GM19468 (cell line): Measurements from ENCODE around the gene PRRT4.

ENCODE experiments used
- ATAC-seq: cut with Tn5 transposase; IDR thresholded peaks from one replicate; pipeline ENCODE4 v1.9.1; 2021; ENCODE audit warnings: mild to moderate bottlenecking, moderate library complexity, moderate number of reproducible peaks; ENCODE audit not compliant: unreplicated experiment; ENCODE audit errors: extremely low read depth

The PRRT4 gene

GRCh38 chr7:128303643-128304042 lies 57.8 kb downstream of the PRRT4 start:
- no peak for ATAC-seq

GRCh38 chr7:128303133-128303532 lies 58.4 kb downstream of the PRRT4 start:
- ATAC-seq: no peak

GRCh38 chr7:128302139-128302538 lies 59.4 kb downstream of the PRRT4 start:
- ATAC-seq: no peak
